HepG2 (cell line): Measurements from ENCODE around the gene TMUB1. TPM values are rescaled to one million over a fixed set of nuclear protein-coding genes. Genes with fewer than 3 reads are reported as not detected.

Experiments used
- CAMTA2 ChIP-seq: sonication (generic); formaldehyde crosslinking; IDR thresholded peaks from 2 replicates; pipeline ENCODE4 v1.4.0; 2020; ENCODE audit warnings: mild to moderate bottlenecking, missing genetic modification reagents, borderline replicate concordance
- FOXK1 ChIP-seq: sonication (generic); formaldehyde crosslinking; IDR thresholded peaks from 2 replicates; pipeline ENCODE4 v1.4.0; 2020; ENCODE audit warnings: low read depth, missing genetic modification reagents, borderline replicate concordance
- HNF4A ChIP-seq: sonication (generic); formaldehyde crosslinking; IDR thresholded peaks from 2 replicates; pipeline ENCODE4 v1.4.0; 2020; ENCODE audit warnings: missing genetic modification reagents
- MTF1 ChIP-seq: sonication (generic); formaldehyde crosslinking; IDR thresholded peaks from 2 replicates; pipeline ENCODE4 v1.5.0; 2020; ENCODE audit warnings: missing genetic modification reagents
- NFKB2 ChIP-seq: sonication (generic); formaldehyde crosslinking; IDR thresholded peaks from 2 replicates; pipeline ENCODE4 v1.4.0; 2020; ENCODE audit warnings: missing genetic modification reagents, borderline replicate concordance
- PAWR ChIP-seq: sonication (generic); formaldehyde crosslinking; IDR thresholded peaks from 2 replicates; pipeline ENCODE4 v1.4.0; 2020; ENCODE audit warnings: missing genetic modification reagents, mild to moderate bottlenecking, borderline replicate concordance
- POLR2AphosphoS2 ChIP-seq: IDR thresholded peaks from 2 replicates; pipeline ENCODE4 v1.6.1; 2011; ENCODE audit warnings: low read depth, low read length, improper control_type of control experiment
- RFXAP ChIP-seq: sonication (generic); formaldehyde crosslinking; IDR thresholded peaks from 2 replicates; pipeline ENCODE4 v1.4.0; 2020; ENCODE audit warnings: missing genetic modification reagents, borderline replicate concordance
- SAP130 ChIP-seq: IDR thresholded peaks from 2 replicates; pipeline ENCODE4 v1.6.1; 2016; ENCODE audit warnings: low read depth
- SUZ12 ChIP-seq: fragments of 150-350 bp; IDR thresholded peaks from 2 replicates; pipeline ENCODE4 v1.6.1; 2014; ENCODE audit warnings: low read depth, low read length
- ZNF713 ChIP-seq: sonication (generic); formaldehyde crosslinking; IDR thresholded peaks from 2 replicates; pipeline ENCODE4 v1.4.0; 2020; ENCODE audit warnings: mild to moderate bottlenecking, missing genetic modification reagents
- ZSCAN22 ChIP-seq: sonication (generic); formaldehyde crosslinking; IDR thresholded peaks from 2 replicates; pipeline ENCODE4 v1.4.0; 2020; ENCODE audit warnings: mild to moderate bottlenecking, missing genetic modification reagents
- polyA plus RNA-seq, 8 experiments: library from polyadenylated mRNA; depleted of rRNA in 3 of 8; stranded (reverse) in 7 of 8; unstranded in 1 of 8; fragments of >200 nt; fragmentation: Illumina TruSeq in 4 of 8; extraction: Trizol in 4 of 8; gene quantifications; 2 replicates each; pipeline versions ENCODE4 v1.2.1 to v1.2.3, GENCODE V29; 2011 to 2016; ENCODE audit warnings: low read depth in 4 of 8, missing spikeins in 1 of 8, mixed read lengths in 1 of 8; ENCODE audit not compliant: insufficient read depth in 1 of 8
- total RNA-seq, 5 experiments: library from RNA; depleted of rRNA; stranded (reverse); fragments of >200 nt; fragmentation: Illumina TruSeq; extraction: Trizol; gene quantifications; 2 replicates each; pipeline ENCODE4 v1.2.3, GENCODE V29; 2016; ENCODE audit warnings: low read depth in 1 of 5
- TF ChIP-seq, protein P1 (sequence below): IDR thresholded peaks from 2 replicates; pipeline ENCODE4 v1.6.1; 2016; ENCODE audit warnings: low read depth, borderline replicate concordance
- TF ChIP-seq, protein P2 (sequence below): sonication (generic); formaldehyde crosslinking; IDR thresholded peaks from 2 replicates; pipeline ENCODE4; 2020; ENCODE audit warnings: missing genetic modification reagents, mild to moderate bottlenecking, borderline replicate concordance
- TF ChIP-seq, protein P3 (sequence below): IDR thresholded peaks from 2 replicates; pipeline ENCODE4 v1.4.0; 2020; ENCODE audit warnings: mild to moderate bottlenecking, missing genetic modification reagents
- TF ChIP-seq, protein P4 (sequence below): IDR thresholded peaks from 2 replicates; pipeline ENCODE4 v1.6.1; 2016; ENCODE audit warnings: low read depth, control low read depth
- TF ChIP-seq, protein P5 (sequence below): sonication (generic); formaldehyde crosslinking; IDR thresholded peaks from 2 replicates; pipeline ENCODE4 v1.5.0; 2020; ENCODE audit warnings: mild to moderate bottlenecking, missing genetic modification reagents

The TMUB1 gene
- total and polyA plus RNA-seq, 2 of the 13 experiments (the other 11 are each of a cell fraction or from before 2014, with no cell fraction given): 44.8 to 51.6 TPM

DNA sequence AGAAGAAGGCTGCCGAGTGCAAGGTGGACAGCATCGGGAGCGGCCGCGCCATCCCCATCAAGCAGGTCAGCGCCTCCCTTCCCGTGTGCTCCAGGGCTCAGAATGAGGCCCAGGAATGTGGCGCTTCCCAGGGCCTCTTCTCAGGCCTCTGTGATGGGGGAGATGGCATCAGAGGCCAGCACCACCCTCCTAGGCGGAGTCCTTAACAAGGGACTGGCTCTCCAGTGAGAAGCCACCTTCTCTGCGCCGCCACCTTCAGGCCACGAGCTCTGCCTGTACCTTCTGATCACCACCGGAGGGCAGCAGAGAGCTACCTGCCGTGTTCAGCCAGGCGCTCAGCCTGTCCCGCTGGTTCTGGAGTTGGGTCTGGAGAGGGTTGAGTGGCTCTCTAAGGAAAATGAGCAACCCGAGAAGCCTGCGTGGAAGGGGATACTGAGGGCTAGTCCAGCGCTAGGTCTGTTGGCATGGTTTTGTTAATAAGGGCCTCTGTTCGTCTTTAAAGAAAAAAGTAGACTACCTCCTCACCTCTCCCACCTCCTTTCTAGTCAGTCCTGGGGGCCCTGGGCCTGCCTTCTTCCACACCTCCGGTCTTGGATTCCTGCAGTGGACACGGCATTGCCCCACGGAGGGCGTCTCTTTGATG lies 40.6 kb upstream of the TMUB1 start (continued):
- no peak for TF ChIP-seq ZSCAN22
- TF ChIP-seq, protein P1, sequence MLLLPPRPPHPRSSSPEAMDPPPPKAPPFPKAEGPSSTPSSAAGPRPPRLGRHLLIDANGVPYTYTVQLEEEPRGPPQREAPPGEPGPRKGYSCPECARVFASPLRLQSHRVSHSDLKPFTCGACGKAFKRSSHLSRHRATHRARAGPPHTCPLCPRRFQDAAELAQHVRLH (CRISPR knock-in tag): peak; percentile 24; the same call in 1 of the 2 replicates
- TF ChIP-seq, protein P2, sequence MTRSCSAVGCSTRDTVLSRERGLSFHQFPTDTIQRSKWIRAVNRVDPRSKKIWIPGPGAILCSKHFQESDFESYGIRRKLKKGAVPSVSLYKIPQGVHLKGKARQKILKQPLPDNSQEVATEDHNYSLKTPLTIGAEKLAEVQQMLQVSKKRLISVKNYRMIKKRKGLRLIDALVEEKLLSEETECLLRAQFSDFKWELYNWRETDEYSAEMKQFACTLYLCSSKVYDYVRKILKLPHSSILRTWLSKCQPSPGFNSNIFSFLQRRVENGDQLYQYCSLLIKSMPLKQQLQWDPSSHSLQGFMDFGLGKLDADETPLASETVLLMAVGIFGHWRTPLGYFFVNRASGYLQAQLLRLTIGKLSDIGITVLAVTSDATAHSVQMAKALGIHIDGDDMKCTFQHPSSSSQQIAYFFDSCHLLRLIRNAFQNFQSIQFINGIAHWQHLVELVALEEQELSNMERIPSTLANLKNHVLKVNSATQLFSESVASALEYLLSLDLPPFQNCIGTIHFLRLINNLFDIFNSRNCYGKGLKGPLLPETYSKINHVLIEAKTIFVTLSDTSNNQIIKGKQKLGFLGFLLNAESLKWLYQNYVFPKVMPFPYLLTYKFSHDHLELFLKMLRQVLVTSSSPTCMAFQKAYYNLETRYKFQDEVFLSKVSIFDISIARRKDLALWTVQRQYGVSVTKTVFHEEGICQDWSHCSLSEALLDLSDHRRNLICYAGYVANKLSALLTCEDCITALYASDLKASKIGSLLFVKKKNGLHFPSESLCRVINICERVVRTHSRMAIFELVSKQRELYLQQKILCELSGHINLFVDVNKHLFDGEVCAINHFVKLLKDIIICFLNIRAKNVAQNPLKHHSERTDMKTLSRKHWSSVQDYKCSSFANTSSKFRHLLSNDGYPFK (CRISPR knock-in tag): no peak; the same call in 1 of the 2 replicates
- no peak for TF ChIP-seq FOXK1 (CRISPR knock-in tag)
- TF ChIP-seq MTF1 (CRISPR knock-in tag): no peak
- no peak for TF ChIP-seq CAMTA2 (CRISPR knock-in tag)
- no peak for TF ChIP-seq NFKB2 (CRISPR knock-in tag)
- TF ChIP-seq, protein P3, sequence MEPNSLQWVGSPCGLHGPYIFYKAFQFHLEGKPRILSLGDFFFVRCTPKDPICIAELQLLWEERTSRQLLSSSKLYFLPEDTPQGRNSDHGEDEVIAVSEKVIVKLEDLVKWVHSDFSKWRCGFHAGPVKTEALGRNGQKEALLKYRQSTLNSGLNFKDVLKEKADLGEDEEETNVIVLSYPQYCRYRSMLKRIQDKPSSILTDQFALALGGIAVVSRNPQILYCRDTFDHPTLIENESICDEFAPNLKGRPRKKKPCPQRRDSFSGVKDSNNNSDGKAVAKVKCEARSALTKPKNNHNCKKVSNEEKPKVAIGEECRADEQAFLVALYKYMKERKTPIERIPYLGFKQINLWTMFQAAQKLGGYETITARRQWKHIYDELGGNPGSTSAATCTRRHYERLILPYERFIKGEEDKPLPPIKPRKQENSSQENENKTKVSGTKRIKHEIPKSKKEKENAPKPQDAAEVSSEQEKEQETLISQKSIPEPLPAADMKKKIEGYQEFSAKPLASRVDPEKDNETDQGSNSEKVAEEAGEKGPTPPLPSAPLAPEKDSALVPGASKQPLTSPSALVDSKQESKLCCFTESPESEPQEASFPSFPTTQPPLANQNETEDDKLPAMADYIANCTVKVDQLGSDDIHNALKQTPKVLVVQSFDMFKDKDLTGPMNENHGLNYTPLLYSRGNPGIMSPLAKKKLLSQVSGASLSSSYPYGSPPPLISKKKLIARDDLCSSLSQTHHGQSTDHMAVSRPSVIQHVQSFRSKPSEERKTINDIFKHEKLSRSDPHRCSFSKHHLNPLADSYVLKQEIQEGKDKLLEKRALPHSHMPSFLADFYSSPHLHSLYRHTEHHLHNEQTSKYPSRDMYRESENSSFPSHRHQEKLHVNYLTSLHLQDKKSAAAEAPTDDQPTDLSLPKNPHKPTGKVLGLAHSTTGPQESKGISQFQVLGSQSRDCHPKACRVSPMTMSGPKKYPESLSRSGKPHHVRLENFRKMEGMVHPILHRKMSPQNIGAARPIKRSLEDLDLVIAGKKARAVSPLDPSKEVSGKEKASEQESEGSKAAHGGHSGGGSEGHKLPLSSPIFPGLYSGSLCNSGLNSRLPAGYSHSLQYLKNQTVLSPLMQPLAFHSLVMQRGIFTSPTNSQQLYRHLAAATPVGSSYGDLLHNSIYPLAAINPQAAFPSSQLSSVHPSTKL: 0 out of 2 replicates have a peak, but pooled peaks have one; percentile 13
- TF ChIP-seq, protein P4, sequence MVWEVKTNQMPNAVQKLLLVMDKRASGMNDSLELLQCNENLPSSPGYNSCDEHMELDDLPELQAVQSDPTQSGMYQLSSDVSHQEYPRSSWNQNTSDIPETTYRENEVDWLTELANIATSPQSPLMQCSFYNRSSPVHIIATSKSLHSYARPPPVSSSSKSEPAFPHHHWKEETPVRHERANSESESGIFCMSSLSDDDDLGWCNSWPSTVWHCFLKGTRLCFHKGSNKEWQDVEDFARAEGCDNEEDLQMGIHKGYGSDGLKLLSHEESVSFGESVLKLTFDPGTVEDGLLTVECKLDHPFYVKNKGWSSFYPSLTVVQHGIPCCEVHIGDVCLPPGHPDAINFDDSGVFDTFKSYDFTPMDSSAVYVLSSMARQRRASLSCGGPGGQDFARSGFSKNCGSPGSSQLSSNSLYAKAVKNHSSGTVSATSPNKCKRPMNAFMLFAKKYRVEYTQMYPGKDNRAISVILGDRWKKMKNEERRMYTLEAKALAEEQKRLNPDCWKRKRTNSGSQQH (CRISPR knock-in tag): no peak
- no peak for TF ChIP-seq HNF4A
- no peak for TF ChIP-seq ZNF713
- TF ChIP-seq RFXAP (CRISPR knock-in tag): peak; percentile 16; the same call in 1 of the 2 replicates
- no peak for TF ChIP-seq PAWR
- TF ChIP-seq, protein P5, sequence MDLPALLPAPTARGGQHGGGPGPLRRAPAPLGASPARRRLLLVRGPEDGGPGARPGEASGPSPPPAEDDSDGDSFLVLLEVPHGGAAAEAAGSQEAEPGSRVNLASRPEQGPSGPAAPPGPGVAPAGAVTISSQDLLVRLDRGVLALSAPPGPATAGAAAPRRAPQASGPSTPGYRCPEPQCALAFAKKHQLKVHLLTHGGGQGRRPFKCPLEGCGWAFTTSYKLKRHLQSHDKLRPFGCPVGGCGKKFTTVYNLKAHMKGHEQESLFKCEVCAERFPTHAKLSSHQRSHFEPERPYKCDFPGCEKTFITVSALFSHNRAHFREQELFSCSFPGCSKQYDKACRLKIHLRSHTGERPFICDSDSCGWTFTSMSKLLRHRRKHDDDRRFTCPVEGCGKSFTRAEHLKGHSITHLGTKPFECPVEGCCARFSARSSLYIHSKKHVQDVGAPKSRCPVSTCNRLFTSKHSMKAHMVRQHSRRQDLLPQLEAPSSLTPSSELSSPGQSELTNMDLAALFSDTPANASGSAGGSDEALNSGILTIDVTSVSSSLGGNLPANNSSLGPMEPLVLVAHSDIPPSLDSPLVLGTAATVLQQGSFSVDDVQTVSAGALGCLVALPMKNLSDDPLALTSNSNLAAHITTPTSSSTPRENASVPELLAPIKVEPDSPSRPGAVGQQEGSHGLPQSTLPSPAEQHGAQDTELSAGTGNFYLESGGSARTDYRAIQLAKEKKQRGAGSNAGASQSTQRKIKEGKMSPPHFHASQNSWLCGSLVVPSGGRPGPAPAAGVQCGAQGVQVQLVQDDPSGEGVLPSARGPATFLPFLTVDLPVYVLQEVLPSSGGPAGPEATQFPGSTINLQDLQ: no peak
- TF ChIP-seq POLR2AphosphoS2: no peak
- peak; percentile 22; the same call in 1 of the 2 replicates for TF ChIP-seq SAP130 (CRISPR knock-in tag)
- TF ChIP-seq SUZ12: 0 out of 2 replicates have a peak, but pooled peaks have one; percentile 12
